ENCODE measurements around the gene SUPT16H. TPM values are rescaled to one million over a fixed set of nuclear protein-coding genes. Genes with fewer than 3 reads are reported as not detected.
A peak's percentile ranks its signal among the peaks of the same experiment; 100 is the strongest.

SUPT16H gene
- total and polyA plus RNA-seq, 9 donors: 61.2 to 93.1 (median 76.0) TPM

DNA sequence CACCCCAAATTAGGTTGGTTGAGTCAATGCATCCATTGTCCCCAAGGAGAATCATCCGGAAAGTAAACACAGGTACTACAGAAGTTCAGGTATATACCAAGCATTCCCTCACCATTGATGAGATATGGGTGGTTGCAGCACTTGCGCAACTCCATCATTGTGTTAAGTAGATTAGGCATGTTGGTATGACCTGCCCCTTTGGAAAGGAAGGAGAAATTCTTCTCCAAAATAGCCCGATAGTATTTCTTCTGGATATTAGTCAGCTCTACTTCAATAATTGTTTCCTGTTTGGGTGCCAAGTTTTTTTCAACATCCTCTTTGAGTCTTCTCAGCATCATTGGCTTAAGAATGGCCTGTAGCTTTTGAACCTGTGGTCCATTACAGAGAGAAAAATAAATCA is 21.3 kb upstream of the SUPT16H start:
- no peak overlapping the region for H3K27ac ChIP-seq (ENCODE audit: low read length)
- no peak overlapping the region for H3K4me3 ChIP-seq (ENCODE audit: low read length)
- H3K4me1 ChIP-seq (ENCODE audit: control insufficient read depth, insufficient read depth, low read length): no peaks in the 10 kb centered on the region
- no peaks in the 10 kb centered on the region for H3K9me3 ChIP-seq (replicated peaks; ENCODE audit: control insufficient read depth, low read depth, low read length)
- H3K27me3 ChIP-seq (ENCODE audit: control insufficient read depth, insufficient read depth, low read length): no peaks in the 10 kb centered on the region
- whole genome bisulfite sequencing (ENCODE audit: insufficient coverage): no CpG with 5 or more reads among the region's 3 CpGs
- DNase-seq: no peak
- peaks cover 75% of the 10 kb centered on the region for H3K36me3 ChIP-seq (ENCODE audit: control insufficient read depth, insufficient read depth, low read length)

DNA sequence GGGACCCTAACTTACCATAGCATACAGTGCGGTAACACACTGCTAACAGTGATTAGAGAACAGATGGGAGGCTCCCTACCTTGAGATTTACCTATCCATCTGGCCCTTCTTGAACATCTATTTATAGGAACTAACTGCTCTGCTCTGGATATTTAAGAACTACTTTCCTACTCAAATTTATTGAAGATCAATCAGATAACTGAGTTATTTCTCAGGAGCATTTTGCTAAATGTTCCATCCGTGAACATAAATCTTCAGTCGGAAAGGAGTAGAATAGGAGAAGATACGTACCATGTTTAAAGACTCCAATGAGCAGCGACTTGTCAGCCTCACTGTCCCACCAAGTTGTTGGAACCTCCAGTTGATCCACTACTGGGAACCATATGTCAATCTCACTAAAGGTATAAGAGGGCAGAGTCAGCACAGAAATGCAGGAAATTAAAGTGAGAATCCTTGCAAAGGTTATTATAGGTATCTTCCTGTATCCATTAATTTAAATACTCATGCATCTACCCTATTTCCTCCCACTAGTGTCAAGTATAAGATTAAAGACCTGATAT is 15.6 kb upstream of the SUPT16H start:
- Histone ChIP-seq H3K27me3 (ENCODE audit: control insufficient read depth, insufficient read depth, low read length) (no peaks in the 10 kb centered on the region), H3K4me1 (ENCODE audit: control insufficient read depth, insufficient read depth, low read length) (no peaks in the 10 kb centered on the region), H3K27ac (ENCODE audit: low read length) (no peak overlapping the region), H3K9me3 (replicated peaks; ENCODE audit: control insufficient read depth, low read depth, low read length) (no peaks in the 10 kb centered on the region), H3K4me3 (ENCODE audit: low read length) (no peak overlapping the region), H3K36me3 (ENCODE audit: control insufficient read depth, insufficient read depth, low read length) (peaks cover 85% of the 10 kb centered on the region)
- 100% methylated on average over 3 of the region's 5 CpGs for WGBS (ENCODE audit: insufficient coverage)
- no peak for DNase-seq

DNA sequence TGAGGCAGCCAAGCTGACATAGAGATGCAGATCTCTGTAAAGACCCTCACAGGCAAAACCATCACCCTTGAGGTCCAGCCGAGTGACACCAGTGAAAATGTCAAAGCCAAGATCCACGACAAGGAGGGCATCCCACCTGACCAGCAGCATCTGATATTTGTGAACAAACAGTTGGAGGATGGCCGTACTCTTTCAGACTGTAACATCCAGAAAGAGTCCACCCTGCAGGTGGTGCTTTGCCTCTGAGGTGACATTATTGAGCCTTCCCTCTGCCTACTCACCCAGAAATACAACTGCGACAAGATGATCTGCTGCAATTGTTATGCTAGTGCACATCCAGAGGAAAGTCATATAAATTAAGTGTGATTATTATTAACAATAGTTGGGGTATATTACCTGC is 15.1 kb upstream of the SUPT16H start:
- Histone ChIP-seq H3K4me3 (ENCODE audit: low read length) (no peak overlapping the region), H3K4me1 (ENCODE audit: control insufficient read depth, insufficient read depth, low read length) (no peaks in the 10 kb centered on the region), H3K27ac (ENCODE audit: low read length) (no peak overlapping the region), H3K36me3 (ENCODE audit: control insufficient read depth, insufficient read depth, low read length) (peaks cover 88% of the 10 kb centered on the region), H3K9me3 (replicated peaks; ENCODE audit: control insufficient read depth, low read depth, low read length) (no peaks in the 10 kb centered on the region), H3K27me3 (ENCODE audit: control insufficient read depth, insufficient read depth, low read length) (no peaks in the 10 kb centered on the region)
- WGBS (ENCODE audit: insufficient coverage): 94% methylated on average over 2 of the region's 4 CpGs
- no peak for DNase-seq

DNA sequence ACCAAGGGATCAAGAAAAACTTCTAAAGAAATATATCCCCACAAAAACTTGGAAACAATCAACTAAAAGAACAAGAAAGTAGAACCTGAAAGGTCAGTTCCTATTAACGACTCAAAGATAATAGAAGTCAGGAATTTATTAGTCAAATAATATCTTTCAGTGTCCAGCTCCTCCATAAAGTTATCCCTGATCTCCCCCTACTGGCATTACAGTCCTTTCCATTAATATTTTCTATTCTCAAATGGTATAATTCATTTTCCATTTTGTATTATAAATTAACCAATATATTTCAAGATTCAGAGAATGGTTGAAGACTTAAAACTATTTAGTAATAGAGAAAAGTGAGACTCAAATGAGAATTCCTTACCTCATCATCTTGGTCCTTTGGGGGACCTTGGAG is 11.6 kb upstream of the SUPT16H start:
- H3K27ac ChIP-seq (ENCODE audit: low read length): no peak overlapping the region
- H3K36me3 ChIP-seq (ENCODE audit: control insufficient read depth, insufficient read depth, low read length): peaks cover 88% of the 10 kb centered on the region
- DNase-seq: no peak
- no peaks in the 10 kb centered on the region for H3K27me3 ChIP-seq (ENCODE audit: control insufficient read depth, insufficient read depth, low read length)
- no peaks in the 10 kb centered on the region for H3K9me3 ChIP-seq (replicated peaks; ENCODE audit: control insufficient read depth, low read depth, low read length)
- H3K4me3 ChIP-seq (ENCODE audit: low read length): no peak overlapping the region
- H3K4me1 ChIP-seq (ENCODE audit: control insufficient read depth, insufficient read depth, low read length): no peaks in the 10 kb centered on the region
- no CpG with 5 or more reads among the region's 1 CpG for WGBS (ENCODE audit: insufficient coverage)

DNA sequence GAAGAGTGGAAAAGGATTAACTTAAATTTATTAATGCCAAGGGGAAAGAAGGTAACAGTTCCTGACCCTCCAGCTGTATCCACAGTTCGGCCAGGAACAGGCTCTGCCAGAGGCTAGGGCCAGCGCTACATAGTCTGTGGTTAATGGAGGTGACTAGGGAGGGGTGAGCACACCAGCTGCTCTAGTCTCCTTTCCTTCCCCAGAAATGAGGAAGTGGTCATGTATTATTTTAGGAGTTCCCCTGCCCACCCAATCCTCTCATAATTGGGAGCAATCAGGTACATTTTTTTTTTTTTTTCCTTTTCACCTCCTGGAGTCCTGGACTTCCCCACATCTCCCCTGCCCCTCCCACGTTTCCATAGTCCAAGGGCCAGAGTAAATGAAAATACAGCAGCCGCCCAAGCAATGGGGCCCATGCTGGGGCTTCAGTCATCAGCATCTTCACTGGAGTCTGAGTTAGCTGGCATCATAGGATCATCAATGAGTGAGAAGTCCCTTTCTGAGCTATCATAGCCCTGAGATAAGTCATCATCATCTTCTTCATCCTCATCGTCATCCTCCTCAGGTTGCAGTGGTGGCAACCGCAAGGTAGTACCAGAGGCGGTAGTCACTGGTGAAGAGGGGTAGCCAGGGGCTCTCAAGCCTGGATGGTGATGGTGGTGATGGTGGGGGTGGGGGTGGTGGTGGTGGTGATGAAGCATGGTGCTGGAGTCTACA is 1.5 kb upstream of the SUPT16H start:
- Histone ChIP-seq H3K27me3 (ENCODE audit: control insufficient read depth, insufficient read depth, low read length) (no peaks in the 10 kb centered on the region), H3K4me3 (ENCODE audit: low read length) (no peak overlapping the region), H3K36me3 (ENCODE audit: control insufficient read depth, insufficient read depth, low read length) (peaks cover 36% of the 10 kb centered on the region), H3K4me1 (ENCODE audit: control insufficient read depth, insufficient read depth, low read length) (peaks cover 4% of the 10 kb centered on the region), H3K27ac (ENCODE audit: low read length) (peak overlapping the region; percentile 98), H3K9me3 (replicated peaks; ENCODE audit: control insufficient read depth, low read depth, low read length) (no peaks in the 10 kb centered on the region)
- DNase-seq: peak; percentile 29
- WGBS (ENCODE audit: insufficient coverage): 20% methylated on average over 1 of the region's 7 CpGs

DNA sequence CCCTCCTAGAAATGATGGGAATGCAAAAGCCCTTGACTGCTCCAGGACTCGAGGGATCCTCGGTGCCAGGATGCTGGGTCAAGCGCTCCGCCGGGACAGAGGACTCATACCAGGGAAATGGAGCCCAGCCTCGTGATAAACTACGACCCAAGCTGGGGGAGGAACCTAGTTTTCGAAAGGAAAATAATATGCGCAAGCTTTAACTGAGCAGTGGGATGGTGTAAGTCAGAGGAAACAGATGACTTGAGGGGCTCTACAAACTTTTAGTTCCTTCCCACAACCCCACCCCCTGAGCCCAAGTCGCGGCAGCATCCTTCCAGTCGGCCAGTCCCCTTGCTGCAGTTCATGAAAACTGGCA is 654 bp upstream of the SUPT16H start:
- 2% methylated on average over 11 of the region's 12 CpGs for WGBS (ENCODE audit: insufficient coverage)

DNA sequence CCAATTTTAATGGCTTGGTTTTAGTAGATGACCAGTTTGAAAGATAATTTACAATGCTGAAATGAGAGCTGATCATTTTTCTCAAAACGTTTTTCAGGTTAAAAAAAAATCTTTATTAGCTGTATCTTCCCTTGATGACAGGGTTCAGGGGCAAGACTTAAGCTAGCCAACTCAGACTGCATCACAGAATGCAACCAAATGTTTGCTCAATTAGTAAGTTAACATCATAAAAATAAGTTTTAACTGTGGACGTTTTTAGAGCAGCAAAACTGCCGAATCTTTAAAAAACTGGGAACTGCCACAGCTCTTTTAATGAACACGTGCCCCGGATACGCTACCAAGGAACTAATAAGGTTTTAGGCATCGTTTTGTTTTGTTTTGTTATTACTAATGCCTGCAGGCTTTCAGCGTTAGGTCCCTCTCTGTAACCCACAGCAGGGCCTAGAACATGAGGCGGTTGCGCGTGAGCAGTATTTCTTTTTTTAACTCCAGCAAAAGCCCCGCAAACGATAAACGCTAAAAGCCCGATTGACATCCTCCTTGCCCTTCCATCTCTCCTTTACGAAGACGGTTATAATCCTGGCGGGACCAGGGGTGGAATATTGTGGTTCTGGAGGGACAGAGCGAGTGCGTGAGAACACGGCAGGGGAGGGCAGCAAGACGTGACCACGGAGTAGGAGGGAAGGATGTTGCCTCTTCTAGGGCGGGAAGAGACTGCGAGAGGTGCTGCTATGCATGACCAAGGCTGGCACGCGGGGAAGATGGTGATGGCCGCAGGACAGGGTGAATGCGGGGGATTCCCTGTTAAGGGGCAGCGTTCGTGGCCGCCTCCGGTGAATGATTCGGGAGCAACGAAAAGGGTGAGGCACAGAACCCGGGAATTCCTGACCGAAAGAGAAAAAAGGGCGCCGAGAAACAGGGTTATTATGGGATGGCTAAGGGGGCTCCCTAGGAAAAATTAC is 652 bp downstream of the SUPT16H start:
- DNase-seq: peak; percentile 57
- peak overlapping the region; percentile 89 for H3K4me3 ChIP-seq (ENCODE audit: low read length)
- H3K36me3 ChIP-seq (ENCODE audit: control insufficient read depth, insufficient read depth, low read length): peaks cover 18% of the 10 kb centered on the region
- 0% methylated on average over 31 of the region's 39 CpGs for WGBS (ENCODE audit: insufficient coverage)
- H3K4me1 ChIP-seq (ENCODE audit: control insufficient read depth, insufficient read depth, low read length): peaks cover 4% of the 10 kb centered on the region
- no peaks in the 10 kb centered on the region for H3K9me3 ChIP-seq (replicated peaks; ENCODE audit: control insufficient read depth, low read depth, low read length)
- H3K27me3 ChIP-seq (ENCODE audit: control insufficient read depth, insufficient read depth, low read length): no peaks in the 10 kb centered on the region
- peak overlapping the region; percentile 98 for H3K27ac ChIP-seq (ENCODE audit: low read length)

More for the DNA sequence above, 654 bp upstream of the SUPT16H start:
- Histone ChIP-seq H3K27me3 (ENCODE audit: control insufficient read depth, insufficient read depth, low read length) (no peaks in the 10 kb centered on the region), H3K27ac (ENCODE audit: low read length) (peak overlapping the region; percentile 98), H3K4me1 (ENCODE audit: control insufficient read depth, insufficient read depth, low read length) (peaks cover 4% of the 10 kb centered on the region), H3K36me3 (ENCODE audit: control insufficient read depth, insufficient read depth, low read length) (peaks cover 30% of the 10 kb centered on the region), H3K4me3 (ENCODE audit: low read length) (peak overlapping the region; percentile 89), H3K9me3 (replicated peaks; ENCODE audit: control insufficient read depth, low read depth, low read length) (no peaks in the 10 kb centered on the region)
- DNase-seq: no peak

DNA sequence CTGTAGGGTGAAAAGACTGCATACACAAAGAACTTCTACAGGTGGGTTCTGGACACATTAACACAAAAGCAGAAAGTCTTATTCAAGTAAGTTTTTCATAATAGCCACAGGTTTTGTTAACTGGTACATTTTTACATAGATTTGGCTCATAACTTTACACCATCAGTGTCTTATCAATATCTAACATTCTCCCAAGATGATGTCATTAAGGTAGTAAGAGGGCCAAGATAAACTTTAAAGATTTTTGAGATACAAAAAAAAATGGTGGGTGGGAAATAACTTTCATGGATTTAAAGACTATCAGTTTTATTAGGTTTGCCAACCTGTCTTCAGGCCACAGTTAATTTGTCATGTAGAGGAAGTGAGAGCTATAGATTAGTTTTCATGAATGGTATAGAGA is 1.7 kb downstream of the SUPT16H start:
- peaks cover 4% of the 10 kb centered on the region for H3K4me1 ChIP-seq (ENCODE audit: control insufficient read depth, insufficient read depth, low read length)
- H3K9me3 ChIP-seq (replicated peaks; ENCODE audit: control insufficient read depth, low read depth, low read length): no peaks in the 10 kb centered on the region
- no peak for DNase-seq
- H3K4me3 ChIP-seq (ENCODE audit: low read length): no peak overlapping the region
- no peaks in the 10 kb centered on the region for H3K27me3 ChIP-seq (ENCODE audit: control insufficient read depth, insufficient read depth, low read length)
- H3K27ac ChIP-seq (ENCODE audit: low read length): no peak overlapping the region
- peaks cover 14% of the 10 kb centered on the region for H3K36me3 ChIP-seq (ENCODE audit: control insufficient read depth, insufficient read depth, low read length)

- Histone ChIP-seq H3K27ac (ENCODE audit: low read length) (no peak overlapping the region), H3K9me3 (replicated peaks; ENCODE audit: control insufficient read depth, low read depth, low read length) (no peaks in the 10 kb centered on the region), H3K36me3 (ENCODE audit: control insufficient read depth, insufficient read depth, low read length) (peaks cover 2% of the 10 kb centered on the region), H3K4me1 (ENCODE audit: control insufficient read depth, insufficient read depth, low read length) (peaks cover under 1% of the 10 kb centered on the region), H3K27me3 (ENCODE audit: control insufficient read depth, insufficient read depth, low read length) (no peaks in the 10 kb centered on the region), H3K4me3 (ENCODE audit: low read length) (no peak overlapping the region)
- WGBS (ENCODE audit: insufficient coverage): no CpG with 5 or more reads among the region's 6 CpGs
- no peak for DNase-seq
Observed at GRCh38 chr14:21379338-21379737, 4.5 kb downstream of the SUPT16H start.

- no peak for DNase-seq
- Histone ChIP-seq H3K4me1 (ENCODE audit: control insufficient read depth, insufficient read depth, low read length) (no peaks in the 10 kb centered on the region), H3K9me3 (replicated peaks; ENCODE audit: control insufficient read depth, low read depth, low read length) (no peaks in the 10 kb centered on the region), H3K27me3 (ENCODE audit: control insufficient read depth, insufficient read depth, low read length) (no peaks in the 10 kb centered on the region), H3K27ac (ENCODE audit: low read length) (no peak overlapping the region), H3K4me3 (ENCODE audit: low read length) (no peak overlapping the region), H3K36me3 (ENCODE audit: control insufficient read depth, insufficient read depth, low read length) (peaks cover 26% of the 10 kb centered on the region)
- WGBS (ENCODE audit: insufficient coverage): no CpG with 5 or more reads among the region's 1 CpG
Observed at GRCh38 chr14:21373980-21374379, 9.8 kb downstream of the SUPT16H start.

All from muscle of leg (tissue), 11 donors.